PFSK-1 (cell line): Measurements from ENCODE around the gene RAB5B.

ENCODE experiments used
- FOXP2 ChIP-seq: optimal IDR thresholded peaks from 2 replicates; pipeline ENCODE3; 2011; ENCODE audit warnings: borderline replicate concordance, control low read depth, inconsistent platforms; ENCODE audit not compliant: insufficient read depth; ENCODE audit errors: extremely low read length, extremely low read depth
- POLR2AphosphoS5 ChIP-seq: IDR thresholded peaks from 2 replicates; pipeline ENCODE4 v1.6.1; 2012; ENCODE audit warnings: low read depth, mild to moderate bottlenecking, control low read depth, low read length, moderate library complexity
- REST ChIP-seq, 2 experiments: IDR thresholded peaks; 2 replicates each; pipeline versions ENCODE4 v1.6.1 to v1.8.0; 2011 to 2012; ENCODE audit warnings: low read depth in 2 of 2, low read length in 2 of 2, control low read depth in 1 of 2, inconsistent platforms in 1 of 2, mild to moderate bottlenecking in 1 of 2, moderate library complexity in 1 of 2; ENCODE audit not compliant: insufficient read depth in 1 of 2
- SIN3A ChIP-seq: IDR thresholded peaks from 2 replicates; pipeline ENCODE4 v1.6.1; 2012; ENCODE audit warnings: mild to moderate bottlenecking, low read length, moderate library complexity, borderline replicate concordance; ENCODE audit not compliant: insufficient read depth
- TAF1 ChIP-seq: IDR thresholded peaks from 2 replicates; pipeline ENCODE4 v1.6.1; 2012; ENCODE audit warnings: low read length, control low read depth, borderline replicate concordance; ENCODE audit not compliant: insufficient read depth

Gene RAB5B

GRCh38 chr12:56013482-56013881 lies 39.6 kb downstream of the RAB5B start:
- TF ChIP-seq REST (IDR thresholded peaks at IDR 0.05; ENCODE audit: insufficient read depth in 1 of 2, low read depth in 2 of 2, low read length in 2 of 2) (no peak), FOXP2 (no peak), SIN3A (no peak), POLR2AphosphoS5 (no peak), TAF1 (no peak)

GRCh38 chr12:56014205-56014604 lies 40.3 kb downstream of the RAB5B start:
- TF ChIP-seq TAF1 = no peak
- no peak for TF ChIP-seq FOXP2
- TF ChIP-seq REST (IDR thresholded peaks at IDR 0.05; ENCODE audit: insufficient read depth in 1 of 2, low read depth in 2 of 2, low read length in 2 of 2) = no peak

GRCh38 chr12:56017181-56017580 lies 43.3 kb downstream of the RAB5B start:
- no peak for TF ChIP-seq TAF1
- TF ChIP-seq FOXP2 = no peak
- TF ChIP-seq POLR2AphosphoS5 = no peak
- TF ChIP-seq REST (IDR thresholded peaks at IDR 0.05; ENCODE audit: insufficient read depth in 1 of 2, low read depth in 2 of 2, low read length in 2 of 2) = no peak
- TF ChIP-seq SIN3A = no peak

GRCh38 chr12:56018356-56018755 lies 44.5 kb downstream of the RAB5B start:
- TF ChIP-seq FOXP2 (no peak), TAF1 (no peak), SIN3A (no peak), POLR2AphosphoS5 (no peak), REST (IDR thresholded peaks at IDR 0.05; ENCODE audit: insufficient read depth in 1 of 2, low read depth in 2 of 2, low read length in 2 of 2) (no peak)

GRCh38 chr12:56020423-56021184 lies 46.7 kb downstream of the RAB5B start, which contains the start of gene IKZF4:
TSS of gene IKZF4 (plus strand) at chr12:56021043. CDS start at chr12:56021494, 451 bp downstream.
- TF ChIP-seq FOXP2 (no peak), SIN3A (no peak), REST (IDR thresholded peaks at IDR 0.05; ENCODE audit: insufficient read depth in 1 of 2, low read depth in 2 of 2, low read length in 2 of 2) (no peak), TAF1 (no peak), POLR2AphosphoS5 (no peak)
